GM12873 (cell line): ENCODE results near the gene C3orf85.

Experiments
- TF ChIP-seq, protein P1 (sequence below): IDR thresholded peaks from 2 replicates; pipeline ENCODE4 v1.5.1; 2012; ENCODE audit warnings: low read depth, mild to moderate bottlenecking, moderate library complexity, low read length, control low read depth; ENCODE audit not compliant: insufficient read depth; ENCODE audit errors: missing control alignments

The C3orf85 gene, protein sequence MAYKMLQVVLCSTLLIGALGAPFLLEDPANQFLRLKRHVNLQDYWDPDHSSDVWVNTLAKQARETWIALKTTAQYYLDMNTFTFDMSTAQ

DNA sequence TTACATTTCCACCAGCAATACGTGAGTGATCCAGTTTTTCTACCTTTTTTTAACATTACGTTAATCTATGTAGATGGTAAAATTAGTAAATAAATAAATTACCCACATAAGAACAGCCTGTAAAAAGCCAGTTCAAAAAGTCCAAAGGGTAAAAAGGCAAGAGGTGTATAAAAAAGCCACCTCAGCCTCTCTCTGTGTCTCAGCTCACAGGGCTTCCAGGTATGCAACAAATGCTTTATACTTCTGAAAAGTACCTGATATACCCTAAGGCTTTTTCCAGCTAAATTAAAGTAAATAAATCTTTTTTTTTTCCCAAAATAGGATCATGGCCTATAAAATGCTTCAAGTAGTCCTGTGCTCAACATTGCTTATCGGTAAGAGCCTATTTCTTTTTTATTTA, at the start of gene C3orf85:
Gene C3orf85 (plus strand): TSS at position 197 of the 400 bp plus-strand sequence. CDS start 129 bp downstream, at position 326.
- TF ChIP-seq, protein P1, sequence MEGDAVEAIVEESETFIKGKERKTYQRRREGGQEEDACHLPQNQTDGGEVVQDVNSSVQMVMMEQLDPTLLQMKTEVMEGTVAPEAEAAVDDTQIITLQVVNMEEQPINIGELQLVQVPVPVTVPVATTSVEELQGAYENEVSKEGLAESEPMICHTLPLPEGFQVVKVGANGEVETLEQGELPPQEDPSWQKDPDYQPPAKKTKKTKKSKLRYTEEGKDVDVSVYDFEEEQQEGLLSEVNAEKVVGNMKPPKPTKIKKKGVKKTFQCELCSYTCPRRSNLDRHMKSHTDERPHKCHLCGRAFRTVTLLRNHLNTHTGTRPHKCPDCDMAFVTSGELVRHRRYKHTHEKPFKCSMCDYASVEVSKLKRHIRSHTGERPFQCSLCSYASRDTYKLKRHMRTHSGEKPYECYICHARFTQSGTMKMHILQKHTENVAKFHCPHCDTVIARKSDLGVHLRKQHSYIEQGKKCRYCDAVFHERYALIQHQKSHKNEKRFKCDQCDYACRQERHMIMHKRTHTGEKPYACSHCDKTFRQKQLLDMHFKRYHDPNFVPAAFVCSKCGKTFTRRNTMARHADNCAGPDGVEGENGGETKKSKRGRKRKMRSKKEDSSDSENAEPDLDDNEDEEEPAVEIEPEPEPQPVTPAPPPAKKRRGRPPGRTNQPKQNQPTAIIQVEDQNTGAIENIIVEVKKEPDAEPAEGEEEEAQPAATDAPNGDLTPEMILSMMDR = no peak

DNA sequence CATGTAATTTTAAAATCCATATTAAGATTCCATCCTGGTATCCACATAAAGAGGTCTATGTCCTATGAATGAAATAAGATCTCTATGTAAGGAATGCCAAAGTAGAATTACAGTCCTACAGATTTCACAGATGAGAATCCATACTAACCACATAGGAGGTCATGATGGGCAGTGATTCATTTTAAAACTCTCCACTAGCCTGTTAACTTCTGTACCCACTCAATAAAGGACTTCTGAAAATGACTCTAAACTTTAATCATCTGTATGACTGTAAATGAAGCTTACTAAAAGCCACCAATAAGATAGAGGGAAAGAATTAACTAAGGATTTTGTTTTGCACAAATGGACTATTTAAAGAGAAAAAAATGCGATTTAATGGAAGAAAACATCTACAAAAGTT, 47.3 kb upstream of the C3orf85 start:
- TF ChIP-seq, protein P1 = no peak

DNA sequence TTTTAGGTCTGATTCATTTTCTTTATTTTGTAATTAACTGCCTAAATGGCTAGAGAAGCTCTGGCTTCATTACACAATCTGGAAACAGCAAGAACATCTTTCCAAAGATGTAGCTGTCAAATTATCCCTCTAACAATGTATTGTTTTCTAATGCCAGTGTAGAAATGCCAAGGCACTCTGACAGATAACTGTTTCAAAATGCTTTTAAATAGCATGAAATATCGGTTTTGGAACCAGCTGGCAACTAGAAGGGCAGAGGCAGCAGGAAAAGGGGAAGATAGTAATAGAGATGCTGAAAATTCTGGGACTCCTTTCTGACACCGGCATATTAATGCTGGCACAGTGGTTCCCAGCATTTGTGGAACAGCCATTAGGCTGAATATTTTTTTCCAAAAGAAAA, 44.7 kb upstream of the C3orf85 start:
- TF ChIP-seq, protein P1 = no peak

DNA sequence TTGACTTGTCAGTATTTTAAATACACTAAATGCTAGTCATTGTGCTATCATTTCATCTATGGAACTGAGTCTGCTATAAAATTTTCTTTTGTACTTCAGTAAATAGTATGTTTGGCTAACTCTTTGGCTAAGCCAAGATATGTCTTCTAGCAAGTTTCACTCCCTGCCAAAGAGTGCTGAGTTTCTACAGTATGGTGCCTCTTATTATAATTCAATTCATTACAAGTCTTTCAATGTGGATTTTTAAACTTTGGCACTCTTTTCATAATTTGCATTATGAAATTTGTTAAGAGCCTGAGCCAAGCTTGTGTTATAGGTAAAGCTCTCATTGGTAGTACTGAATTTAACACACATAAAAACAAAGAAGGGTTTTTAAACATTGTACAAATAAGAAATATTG, 43.0 kb upstream of the C3orf85 start:
- TF ChIP-seq, protein P1 = no peak

DNA sequence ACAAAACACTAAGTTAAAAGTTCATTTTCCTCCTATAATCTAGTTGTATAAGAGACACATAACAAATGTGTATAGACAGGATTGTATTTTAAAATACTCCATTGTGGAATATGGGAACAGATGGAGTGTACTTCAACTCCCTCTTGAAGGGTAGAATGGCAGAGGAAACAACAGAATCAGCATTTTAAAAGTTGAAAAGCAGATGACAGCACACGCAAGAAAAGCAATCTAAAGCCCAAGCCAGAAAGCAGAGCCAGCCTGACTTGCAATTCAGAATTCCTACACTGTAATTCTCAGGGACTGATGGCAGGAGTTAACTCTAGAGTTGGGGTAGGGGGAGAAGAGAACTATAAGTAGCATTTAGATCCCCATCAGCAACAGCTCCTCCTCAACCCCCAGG, 41.4 kb upstream of the C3orf85 start:
- TF ChIP-seq, protein P1 = no peak

DNA sequence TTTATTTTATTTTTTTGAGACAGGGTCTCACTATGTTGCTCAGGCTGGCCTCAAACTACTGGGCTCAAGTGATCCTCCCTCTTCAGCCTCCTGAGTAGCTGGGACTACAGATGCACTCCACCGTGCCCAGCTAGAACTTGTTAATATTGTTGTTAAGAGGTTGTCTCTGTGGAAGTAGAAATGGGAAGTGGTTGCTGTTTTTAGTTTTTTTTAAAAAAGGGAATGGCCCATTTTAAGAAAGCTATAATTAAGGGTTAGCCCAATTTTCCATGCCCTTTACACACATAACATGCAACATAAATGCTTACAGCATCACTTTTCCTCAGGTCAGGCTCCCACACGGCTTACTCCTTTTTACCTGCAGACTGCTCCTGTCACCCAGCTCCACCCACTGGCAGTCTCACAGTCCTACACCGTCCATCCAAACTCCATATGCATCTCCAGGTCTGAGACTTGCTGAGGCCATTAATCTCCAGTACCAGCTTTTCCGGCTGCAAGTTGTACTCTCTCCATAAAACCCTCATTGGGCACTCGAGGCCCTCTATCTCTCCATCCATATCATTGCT, 38.4 kb upstream of the C3orf85 start:
- TF ChIP-seq, protein P1 = peak; percentile 61

DNA sequence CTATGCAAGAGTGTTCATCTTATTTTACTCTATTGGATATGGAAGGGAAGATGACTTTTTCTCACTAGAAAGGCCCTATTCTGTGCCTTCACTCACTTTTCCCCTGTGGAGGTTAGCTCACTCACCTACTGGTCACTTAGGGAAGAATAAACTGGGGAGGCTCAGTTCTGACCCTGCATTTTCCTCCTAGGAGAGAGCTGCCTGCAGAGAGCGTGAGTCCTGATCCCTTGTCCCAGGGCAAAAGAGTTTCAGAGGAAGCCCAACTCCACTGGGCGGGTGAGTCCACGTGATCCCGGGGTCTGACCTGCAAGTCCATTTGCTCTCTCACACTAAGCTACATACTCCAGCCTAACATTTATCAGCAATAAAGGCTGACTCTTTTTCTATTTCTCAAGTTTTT, 26.9 kb upstream of the C3orf85 start:
- TF ChIP-seq, protein P1 = no peak
